Heart left ventricle (tissue), 16 donors: ENCODE results near the gene CENPA. TPM values are rescaled to one million over a fixed set of nuclear protein-coding genes. Genes with fewer than 3 reads are reported as not detected.

Experiments used
- ATAC-seq, 4 donors: fragments of 200-7000 bp; cut with Tn5 transposase; one replicate each; pipeline ENCODE4 v1.9.1; 2020 to 2022; ENCODE audit warnings: moderate library complexity in 4 of 4, mild to moderate bottlenecking in 3 of 4, moderate number of reproducible peaks in 1 of 4
- DNase-seq, 5 donors: peaks; one replicate each; pipeline ENCODE4 v3.0.0-alpha.2; 2020
- H3K27ac ChIP-seq, 12 donors: fragments of 200-600 bp; sonication (generic) in 4 of 12; one replicate each; pipeline versions ENCODE4 v1.5.0 to v1.8.0; 2016 to 2022; ENCODE audit warnings: mild to moderate bottlenecking in 2 of 12
- H3K27me3 ChIP-seq, 9 donors: fragments of 200-600 bp; sonication (generic) in 2 of 9; one replicate each; pipeline versions ENCODE4 v1.5.1 to v1.8.0; 2016 to 2022; ENCODE audit warnings: mild to moderate bottlenecking in 3 of 9
- H3K36me3 ChIP-seq, 9 donors: fragments of 200-600 bp; sonication (generic) in 2 of 9; one replicate each; pipeline versions ENCODE4 v1.5.0 to v1.8.0; 2018 to 2022; ENCODE audit warnings: mild to moderate bottlenecking in 2 of 9
- H3K4me1 ChIP-seq, 12 donors: fragments of 200-600 bp; sonication (generic) in 4 of 12; one replicate each; pipeline versions ENCODE4 v1.5.0 to v1.8.0; 2016 to 2022; ENCODE audit warnings: mild to moderate bottlenecking in 3 of 12
- H3K4me3 ChIP-seq, 12 donors: fragments of 200-600 bp; sonication (generic) in 4 of 12; one replicate each; pipeline versions ENCODE4 v1.5.0 to v1.8.0; 2017 to 2022; ENCODE audit warnings: mild to moderate bottlenecking in 9 of 12, moderate library complexity in 4 of 12
- H3K9me3 ChIP-seq, 12 donors: fragments of 200-600 bp; sonication (generic) in 4 of 12; one replicate each; pipeline versions ENCODE4 v1.5.0 to v1.8.0; 2016 to 2022; ENCODE audit warnings: mild to moderate bottlenecking in 1 of 12
- CTCF ChIP-seq, 12 donors: fragments of 200-600 bp; sonication (generic) in 4 of 12; IDR thresholded peaks; one replicate each; pipeline versions ENCODE4 v1.5.0 to v1.8.0; 2018 to 2022; ENCODE audit warnings: antibody characterized with exemption in 12 of 12, mild to moderate bottlenecking in 5 of 12
- POLR2A ChIP-seq, 2 donors: fragments of 450-650 bp; IDR thresholded peaks; one replicate each; pipeline ENCODE4 v1.6.1; 2017; ENCODE audit warnings: antibody characterized with exemption in 2 of 2, mild to moderate bottlenecking in 2 of 2, moderate library complexity in 2 of 2
- WGBS, 4 donors: extraction: QIAGEN DNeasy Blood & Tissue Kit in 2 of 4; methylation state at CpG; one replicate each; pipeline versions ENCODE4 v1.1.5 to v1.1.7; 2013 to 2018; 5-methylcytosine and 5-hydroxymethylcytosine counted together
- intact Hi-C, 10 donors: fragments of 100-400 bp; cut with DNase I; formaldehyde crosslinking; loops; one replicate each; pipeline versions ENCODE4 v1.11.1 to v1.14.2; 2022
- polyA plus RNA-seq, 2 donors: library from polyadenylated mRNA; stranded (reverse); fragments of 200-250 nt; gene quantifications; one replicate each; pipeline ENCODE4 v1.2.3, GENCODE V29; 2013
- total RNA-seq, 9 donors: library from RNA; depleted of rRNA in 2 of 9; stranded (reverse); fragments of >200 nt in 2 of 9; fragmentation: NEBNext Ultra II Directional in 3 of 9; extraction: Animal tissue kit (Norgen Biotek cat#: 25700) in 3 of 9; gene quantifications; one replicate each; pipeline versions ENCODE4 v1.1.0 to v1.2.4, GENCODE V29; 2016 to 2023
- donor health status: ischemic (EF 13 %, LVEDD 7.1; RV severe dilation, severe dysfunction).
- donor health status: healthy with polysubstance abuse.
- donor health status: DM: no; HTN: yes; CAD: no.
- donor health status: DM: no; HTN: no; CAD: no.
- donor health status: ischemic (EF 25% LVEDD 6.9; RV normal size, moderate dysfunction).
- donor health status: ischemic (EF 25% LVEDD 5.7; RV mildly dilated, moderate dysfunction).
- donor health status: healthy.
- donor health status: DM: yes; HTN: yes; CAD: no.
- donor health status: ischemic (EF 35%, LVEDD 5.7; RV mildly dilated, moderate dysfunction).
- donor health status: nonischemic (EF 11% LVEDD 7.7; RV severe dilation, severe dysfunction).
- donor health status: DM: yes; HTN: yes; CAD: no.
- donor health status: PGD.
- donor health status: ischemic (EF 29% LVEDD 5.4; RV normal size, mild dysfunction).
- donor health status: nonischemic (EF 23%, LVEDD 6.1; RV moderate dilation, normal function).

CENPA gene
- total and polyA plus RNA-seq, 11 donors, result 0.25 to 26.8 (median 3.2) TPM; not detected in 1

DNA sequence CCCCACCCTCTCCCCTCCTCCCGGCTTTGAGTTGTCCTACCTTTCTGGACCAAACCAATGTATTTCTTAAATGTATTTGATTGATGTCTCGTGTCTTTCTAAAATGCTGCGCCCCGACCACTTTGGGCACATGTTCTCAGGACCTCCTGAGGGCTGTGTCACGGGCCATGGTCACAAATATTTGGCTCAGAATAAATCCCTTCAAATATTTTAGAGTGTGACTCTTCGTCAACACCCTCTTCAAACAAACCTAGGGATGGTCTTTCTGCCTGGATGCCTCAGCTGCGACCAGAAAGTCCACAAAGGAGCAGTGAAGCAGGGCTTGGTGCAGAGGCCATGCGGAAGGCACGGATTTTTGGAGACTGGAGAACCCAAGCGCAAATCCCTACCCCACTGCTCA is 22.8 kb upstream of the CENPA start:
- TF ChIP-seq POLR2A (IDR thresholded peaks at IDR 0.05), result no peak
- TF ChIP-seq CTCF (IDR thresholded peaks at IDR 0.05), result no peak
- Histone ChIP-seq H3K9me3 (no peaks in the 10 kb centered on the region), H3K27ac (no peak overlapping the region), H3K4me1 (peaks cover 3 to 50% (median 26%) of the 10 kb centered on the region in 12 donors), H3K36me3 (peaks cover 0 to 8% (median 0%) of the 10 kb centered on the region in 9 donors), H3K27me3 (no peaks in the 10 kb centered on the region), H3K4me3 (no peak overlapping the region)
- ATAC-seq (no peak), DNase-seq (no peak)
- WGBS, 4 donors, result 92 to 97% (median 94%) methylated on average over 7 to 10 of the region's 10 CpGs
- intact Hi-C loops, result no loop called here

- Histone ChIP-seq H3K4me3 (peak within 1 kb of the TSS; percentile 69 to 97 (median 86)), H3K27ac (peak within 1 kb of the TSS; percentile 84 to 96 (median 91)), H3K27me3 (no peaks in the 10 kb centered on the region), H3K4me1 (peaks cover 6 to 55% (median 29%) of the 10 kb centered on the region in 12 donors), H3K9me3 (no peaks in the 10 kb centered on the region), H3K36me3 (peaks cover 0 to 8% (median 0%) of the 10 kb centered on the region in 9 donors)
- ATAC-seq, result peak; percentile 83 to 95 (median 93)
- WGBS, 4 donors, result 0 to 1% (median 1%) methylated on average over 32 to 68 of the region's 68 CpGs
- intact Hi-C loops, result no loop called here
- TF ChIP-seq POLR2A (IDR thresholded peaks at IDR 0.05), result peak in 1 of 2 donors; percentile 87
- no peak for TF ChIP-seq CTCF (IDR thresholded peaks at IDR 0.05)
- peak; percentile 85 to 93 (median 89) for DNase-seq
Measured at GRCh38 chr2:26764078-26764887, 21.6 kb upstream of the CENPA start, which contains the start of gene SLC35F6. SLC35F6 (plus strand) TSS chr2:26764284; CDS start chr2:26764350, 66 bp downstream.

- Histone ChIP-seq H3K4me1 (peaks cover 7 to 61% (median 35%) of the 10 kb centered on the region in 12 donors), H3K4me3 (peak overlapping the region; percentile 69 to 97 (median 86)), H3K36me3 (peaks cover 0 to 9% (median 0%) of the 10 kb centered on the region in 9 donors), H3K27me3 (no peaks in the 10 kb centered on the region), H3K9me3 (no peaks in the 10 kb centered on the region), H3K27ac (peak overlapping the region; percentile 84 to 96 (median 91))
- 22 to 43% (median 26%) methylated on average over 3 of the region's 3 CpGs for WGBS, 4 donors
- DNase-seq (no peak), ATAC-seq (no peak)
- no peak for TF ChIP-seq POLR2A (IDR thresholded peaks at IDR 0.05)
- no peak for TF ChIP-seq CTCF (IDR thresholded peaks at IDR 0.05)
- intact Hi-C loops, result no loop called here
Measured at GRCh38 chr2:26764906-26765305, 20.9 kb upstream of the CENPA start.

- peaks cover 0 to 13% (median 0%) of the 10 kb centered on the region in 9 donors for H3K36me3 ChIP-seq
- H3K4me1 ChIP-seq, result peaks cover 9 to 69% (median 42%) of the 10 kb centered on the region in 12 donors
- DNase-seq (no peak), ATAC-seq (no peak)
- H3K27ac ChIP-seq, result peak overlapping the region in 7 of 12 donors; percentile 85 to 96 (median 94)
- WGBS, 4 donors, result 86 to 93% (median 90%) methylated on average over 10 of the region's 10 CpGs
- no peaks in the 10 kb centered on the region for H3K27me3 ChIP-seq
- intact Hi-C loops, result no loop called here
- peak overlapping the region in 10 of 12 donors; percentile 69 to 97 (median 85) for H3K4me3 ChIP-seq
- TF ChIP-seq CTCF (IDR thresholded peaks at IDR 0.05) (no peak), POLR2A (IDR thresholded peaks at IDR 0.05) (no peak)
- H3K9me3 ChIP-seq, result no peaks in the 10 kb centered on the region
Measured at GRCh38 chr2:26765475-26766200, 20.2 kb upstream of the CENPA start.
